ENCODE results near the gene ACSF3.
"Not testable (repeated sequence)": the region's sequence is repeated elsewhere in the genome, so short reads cannot be mapped to it uniquely, and the experiment has no call there.

The ACSF3 gene

DNA sequence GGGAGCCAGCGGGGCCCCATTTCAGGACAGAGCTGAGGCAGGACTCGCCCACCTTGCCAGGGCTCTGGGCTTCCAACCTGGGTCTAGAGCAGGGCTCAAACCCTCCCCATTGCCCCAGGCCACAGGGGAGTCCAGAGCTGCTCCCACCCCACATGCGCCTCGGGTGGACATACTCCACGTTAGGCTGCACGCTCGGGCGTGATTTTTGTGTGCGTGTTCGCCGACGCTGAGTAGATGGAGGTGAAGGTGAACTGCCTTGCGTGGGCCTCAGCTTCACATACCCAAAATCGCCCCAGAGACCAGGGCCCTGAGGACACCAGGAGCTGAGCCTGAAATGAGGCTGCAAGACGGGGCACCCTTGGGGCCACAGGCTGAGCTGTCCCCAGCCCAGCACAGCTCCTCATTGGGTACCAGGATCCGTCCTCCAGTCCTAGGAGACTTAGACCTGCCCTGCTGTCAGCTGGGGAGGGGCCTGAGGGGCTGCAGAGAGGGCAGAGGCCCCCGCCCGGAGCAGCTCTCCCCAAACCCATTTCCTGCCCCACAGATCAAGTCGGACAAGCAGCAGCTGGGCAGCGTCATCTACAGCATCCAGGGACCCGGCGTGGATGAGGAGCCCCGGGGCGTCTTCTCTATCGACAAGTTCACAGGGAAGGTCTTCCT is 86.1 kb downstream of the ACSF3 start:
- DNase-seq, result no peak

DNA sequence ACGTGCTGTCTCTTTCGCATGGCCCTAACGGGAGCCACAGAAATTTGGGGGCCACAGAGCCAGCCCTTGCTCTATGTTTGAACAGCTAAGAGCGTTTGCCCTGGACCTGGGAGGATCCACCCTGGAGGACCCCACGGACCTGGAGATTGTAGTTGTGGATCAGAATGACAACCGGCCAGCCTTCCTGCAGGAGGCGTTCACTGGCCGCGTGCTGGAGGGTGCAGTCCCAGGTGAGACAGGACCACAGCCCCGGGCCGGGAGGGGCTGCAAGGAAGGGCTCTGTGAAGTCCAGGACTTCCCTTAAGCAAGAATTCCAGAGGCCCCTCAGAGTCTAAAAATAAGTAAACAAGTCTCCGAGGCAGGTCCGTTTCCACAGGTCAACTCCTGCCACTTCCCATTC is 89.8 kb downstream of the ACSF3 start:
- no peak for DNase-seq

DNA sequence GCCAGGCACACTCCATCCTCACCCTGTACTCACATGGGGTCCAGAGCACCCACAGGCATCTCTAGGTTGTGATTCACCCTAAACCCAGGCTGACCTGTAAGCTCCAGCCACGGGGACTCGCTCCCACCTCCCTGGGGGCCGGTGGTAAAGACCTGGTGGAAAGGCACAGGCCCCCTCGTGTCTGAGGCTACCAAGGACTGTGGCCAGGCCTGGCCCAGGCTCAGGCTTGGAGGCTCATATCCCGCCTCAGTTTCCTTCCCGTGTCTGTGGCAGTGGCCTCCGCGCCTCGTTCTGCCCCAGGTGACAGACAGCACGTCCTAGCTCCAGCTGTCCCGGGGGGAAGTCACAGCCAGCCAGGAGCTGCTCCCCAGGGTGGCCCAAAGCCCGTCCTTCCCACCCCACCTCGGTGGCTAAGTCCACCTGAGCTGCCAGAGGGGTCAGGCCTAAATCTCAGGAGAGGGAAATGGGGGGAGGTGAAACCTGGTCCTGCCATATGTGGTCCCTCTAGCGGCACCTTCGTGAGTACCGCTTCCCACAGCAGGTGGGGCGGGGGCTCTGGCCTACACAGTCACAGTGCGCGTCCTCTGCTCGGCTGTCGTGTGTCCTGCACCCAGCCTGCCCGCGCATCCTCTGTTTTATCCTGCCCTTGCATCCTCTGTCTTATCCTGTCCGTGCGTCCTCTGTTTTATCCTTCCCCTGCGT is 90.5 kb downstream of the ACSF3 start:
- no peak for DNase-seq

DNA sequence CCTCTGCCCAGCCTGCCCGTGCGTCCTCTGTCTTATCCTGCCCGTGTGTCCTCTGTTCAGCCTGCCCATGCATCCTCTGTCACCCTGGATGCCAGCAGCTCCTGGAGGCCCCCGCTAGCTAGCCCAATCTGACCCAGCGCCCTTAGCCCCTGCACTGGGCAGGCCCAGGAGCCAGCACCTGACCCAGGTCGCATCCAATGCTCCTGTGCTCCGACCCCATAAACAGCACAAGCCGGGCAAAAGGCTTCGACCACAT is 91.0 kb downstream of the ACSF3 start:
- DNase-seq, result no peak

DNA sequence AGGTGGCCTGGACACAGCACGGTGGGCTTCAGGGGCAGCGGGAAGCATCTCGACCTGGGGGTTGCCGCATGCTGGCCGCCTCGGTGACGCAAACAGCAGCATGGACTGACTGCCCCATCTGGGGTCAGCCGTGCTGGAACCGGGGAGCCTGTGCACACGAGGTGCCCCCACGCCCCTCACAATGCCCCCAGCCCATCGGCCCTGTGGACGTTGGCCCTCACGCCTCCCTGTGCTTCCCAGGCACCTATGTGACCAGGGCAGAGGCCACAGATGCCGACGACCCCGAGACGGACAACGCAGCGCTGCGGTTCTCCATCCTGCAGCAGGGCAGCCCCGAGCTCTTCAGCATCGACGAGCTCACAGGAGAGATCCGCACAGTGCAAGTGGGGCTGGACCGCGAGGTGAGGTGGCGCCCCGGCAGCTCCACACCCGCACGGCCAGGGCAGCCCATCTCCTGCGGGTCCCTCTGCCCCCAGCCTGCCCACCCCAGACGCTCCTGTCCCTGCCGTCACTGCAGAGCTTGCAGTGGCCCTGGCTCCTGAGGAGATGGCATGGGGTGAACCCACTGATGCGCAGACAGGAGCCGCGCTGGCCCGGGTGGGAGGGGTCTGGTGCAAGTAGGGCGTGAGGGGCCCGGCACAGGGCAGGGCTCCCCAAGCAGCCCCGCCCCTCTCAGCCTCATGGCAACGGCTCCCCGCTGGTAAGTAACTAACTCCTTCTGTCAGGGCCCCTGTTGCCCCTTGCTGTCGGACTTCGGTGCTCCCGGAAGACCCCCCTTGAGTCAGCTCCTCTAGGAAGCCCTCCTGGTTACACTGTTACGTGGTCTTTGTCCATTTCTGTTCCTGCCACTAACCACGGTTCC is 91.5 kb downstream of the ACSF3 start:
- no peak for DNase-seq

DNA sequence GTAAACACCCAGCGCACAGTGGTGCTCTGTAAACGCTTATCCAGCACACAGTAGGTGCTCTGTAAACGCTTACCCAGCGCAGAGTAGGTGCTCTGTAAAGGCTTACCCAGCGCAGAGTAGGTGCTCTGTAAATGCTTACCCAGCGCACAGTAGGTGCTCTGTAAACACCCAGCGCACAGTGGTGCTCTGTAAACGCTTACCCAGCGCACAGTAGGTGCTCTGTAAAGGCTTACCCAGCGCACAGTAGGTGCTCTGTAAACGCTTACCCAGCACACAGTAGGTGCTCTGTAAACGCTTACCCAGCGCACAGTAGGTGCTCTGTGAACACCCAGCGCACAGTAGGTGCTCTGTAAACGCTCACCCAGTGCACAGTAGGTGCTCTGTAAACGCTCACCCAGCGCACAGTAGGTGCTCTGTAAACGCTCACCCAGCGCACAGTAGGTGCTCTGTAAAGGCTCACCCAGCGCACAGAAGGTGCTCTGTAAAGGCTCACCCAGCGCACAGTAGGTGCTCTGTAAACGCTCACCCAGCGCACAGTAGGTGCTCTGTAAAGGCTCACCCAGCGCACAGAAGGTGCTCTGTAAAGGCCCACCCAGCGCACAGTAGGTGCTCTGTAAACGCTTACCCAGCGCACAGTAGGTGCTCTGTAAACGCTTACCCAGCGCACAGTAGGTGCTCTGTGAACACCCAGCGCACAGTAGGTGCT is 92.4 kb downstream of the ACSF3 start:
- not testable (repeated sequence) for DNase-seq

DNA sequence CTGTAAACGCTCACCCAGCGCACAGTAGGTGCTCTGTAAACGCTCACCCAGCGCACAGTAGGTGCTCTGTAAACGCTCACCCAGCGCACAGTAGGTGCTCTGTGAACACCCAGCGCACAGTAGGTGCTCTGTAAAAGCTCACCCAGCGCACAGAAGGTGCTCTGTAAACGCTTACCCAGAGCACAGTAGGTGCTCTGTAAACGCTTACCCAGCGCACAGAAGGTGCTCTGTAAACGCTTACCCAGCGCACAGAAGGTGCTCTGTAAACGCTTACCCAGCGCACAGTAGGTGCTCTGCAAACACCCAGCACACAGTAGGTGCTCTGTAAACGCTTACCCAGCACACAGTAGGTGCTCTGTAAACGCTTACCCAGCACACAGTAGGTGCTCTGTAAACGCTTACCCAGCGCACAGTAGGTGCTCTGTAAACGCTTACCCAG is 93.0 kb downstream of the ACSF3 start:
- DNase-seq, result not testable (repeated sequence)

DNA sequence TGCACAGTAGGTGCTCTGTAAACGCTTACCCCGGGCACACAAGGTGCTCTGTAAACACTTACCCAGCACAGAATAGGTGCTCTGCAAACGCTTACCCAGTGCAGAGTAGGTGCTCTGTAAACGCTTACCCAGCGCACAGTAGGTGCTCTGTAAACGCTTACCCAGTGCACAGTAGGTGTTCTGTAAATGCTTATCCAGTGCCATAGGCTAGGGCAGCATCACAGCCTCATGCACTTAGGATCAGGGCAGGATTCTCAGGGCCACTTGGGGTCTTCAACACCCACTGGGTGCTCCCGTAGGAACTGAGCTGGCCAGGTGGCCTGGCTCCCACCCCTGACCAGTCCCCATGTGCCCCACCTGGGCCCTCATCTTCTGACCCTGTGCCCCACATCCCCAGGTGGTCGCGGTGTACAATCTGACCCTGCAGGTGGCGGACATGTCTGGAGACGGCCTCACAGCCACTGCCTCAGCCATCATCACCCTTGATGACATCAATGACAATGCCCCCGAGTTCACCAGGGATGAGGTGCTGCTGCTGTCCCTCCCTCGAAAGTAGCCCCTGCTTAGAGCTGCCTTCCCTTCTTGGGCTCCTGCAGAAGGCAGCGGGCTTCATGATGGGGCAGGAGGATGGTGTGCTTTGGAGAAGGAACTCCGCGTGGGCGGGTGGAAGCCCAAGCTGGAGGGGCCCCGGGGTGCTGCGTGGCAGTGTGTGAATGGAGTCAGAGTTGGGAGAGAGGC is 93.5 kb downstream of the ACSF3 start:
- no peak for DNase-seq

DNA sequence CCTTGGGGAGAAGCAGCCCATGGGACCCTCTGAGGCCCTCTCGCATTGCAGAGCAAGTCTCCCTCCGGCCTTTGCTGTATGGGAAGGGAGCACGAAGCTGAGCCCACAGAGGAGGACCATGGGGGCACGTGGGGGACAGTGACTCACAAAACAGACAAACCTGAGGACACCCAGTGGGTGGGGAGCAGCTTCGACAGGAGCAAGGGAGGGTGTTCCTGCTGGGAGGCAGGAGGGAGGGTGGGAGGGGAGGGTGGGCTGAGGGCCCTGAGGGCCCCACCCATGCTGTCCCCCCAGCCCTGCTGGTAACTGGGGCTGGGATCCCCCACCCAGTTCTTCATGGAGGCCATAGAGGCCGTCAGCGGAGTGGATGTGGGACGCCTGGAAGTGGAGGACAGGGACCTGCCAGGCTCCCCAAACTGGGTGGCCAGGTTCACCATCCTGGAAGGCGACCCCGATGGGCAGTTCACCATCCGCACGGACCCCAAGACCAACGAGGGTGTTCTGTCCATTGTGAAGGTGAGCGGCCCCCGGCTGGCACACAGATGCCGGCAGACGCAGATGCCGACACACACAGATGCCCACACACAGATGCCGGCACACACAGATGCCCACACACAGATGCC is 94.2 kb downstream of the ACSF3 start:
- DNase-seq, result no peak

DNA sequence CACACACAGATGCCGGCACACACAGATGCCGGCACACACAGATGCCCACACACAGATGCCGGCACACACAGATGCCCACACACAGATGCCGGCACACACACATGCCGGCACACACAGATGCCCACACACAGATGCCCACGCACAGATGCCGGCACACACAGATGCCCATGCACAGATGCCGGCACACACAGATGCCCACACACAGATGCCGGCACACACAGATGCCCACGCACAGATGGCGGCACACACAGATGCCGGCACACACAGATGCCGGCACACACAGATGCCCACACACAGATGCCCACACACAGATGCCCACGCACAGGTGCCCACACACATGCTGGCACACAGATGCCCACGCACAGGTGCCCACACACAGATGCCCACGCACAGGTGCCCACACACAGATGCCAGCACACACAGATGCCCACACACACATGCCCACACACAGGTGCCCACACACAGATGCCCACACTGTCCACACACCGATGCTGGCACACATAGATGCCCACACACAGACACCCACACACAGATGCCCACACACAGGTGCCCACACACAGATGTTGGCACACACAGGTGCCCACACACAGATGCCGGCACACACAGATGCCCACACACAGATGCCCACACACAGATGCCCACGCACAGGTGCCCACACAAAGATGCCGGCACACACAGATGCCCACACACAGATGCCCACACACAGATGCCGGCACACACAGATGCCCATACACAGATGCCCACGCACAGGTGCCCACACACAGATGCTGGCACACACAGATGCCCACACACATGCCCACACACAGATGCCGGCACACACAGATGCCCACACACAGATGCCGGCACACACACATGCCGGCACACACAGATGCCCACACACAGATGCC is 95.1 kb downstream of the ACSF3 start:
- DNase-seq, result not testable (repeated sequence)

DNA sequence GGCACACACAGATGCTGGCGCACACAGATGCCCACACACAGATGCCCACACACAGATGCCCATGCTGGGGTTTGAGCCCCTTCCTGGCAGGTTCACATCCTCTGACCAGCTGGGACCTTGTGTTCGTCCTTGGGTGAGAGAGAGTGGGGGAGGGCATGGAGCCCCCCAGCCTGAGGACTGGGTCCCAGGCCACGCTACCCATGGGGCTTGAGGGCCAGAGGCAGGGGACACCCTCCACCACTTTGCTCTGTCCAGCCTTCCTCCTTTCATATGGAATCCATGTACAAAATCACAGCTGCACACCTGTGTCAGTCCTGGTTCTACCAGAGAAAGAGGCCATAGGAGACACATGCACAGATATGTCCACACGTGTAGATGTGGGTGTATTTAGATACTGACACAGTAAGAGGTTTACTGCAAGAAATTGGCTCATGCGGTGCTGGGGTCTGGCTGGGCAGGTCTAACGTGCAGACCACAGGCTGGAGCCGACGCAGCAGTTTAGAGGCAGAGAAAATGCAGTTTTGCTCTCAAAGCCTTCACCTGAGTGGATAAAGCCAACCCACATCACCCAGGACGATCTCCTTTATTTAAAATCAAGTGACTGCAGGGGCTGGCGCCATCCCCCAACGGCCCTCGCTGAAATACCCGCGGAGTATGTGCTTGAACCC is 95.8 kb downstream of the ACSF3 start:
- DNase-seq, result no peak

DNA sequence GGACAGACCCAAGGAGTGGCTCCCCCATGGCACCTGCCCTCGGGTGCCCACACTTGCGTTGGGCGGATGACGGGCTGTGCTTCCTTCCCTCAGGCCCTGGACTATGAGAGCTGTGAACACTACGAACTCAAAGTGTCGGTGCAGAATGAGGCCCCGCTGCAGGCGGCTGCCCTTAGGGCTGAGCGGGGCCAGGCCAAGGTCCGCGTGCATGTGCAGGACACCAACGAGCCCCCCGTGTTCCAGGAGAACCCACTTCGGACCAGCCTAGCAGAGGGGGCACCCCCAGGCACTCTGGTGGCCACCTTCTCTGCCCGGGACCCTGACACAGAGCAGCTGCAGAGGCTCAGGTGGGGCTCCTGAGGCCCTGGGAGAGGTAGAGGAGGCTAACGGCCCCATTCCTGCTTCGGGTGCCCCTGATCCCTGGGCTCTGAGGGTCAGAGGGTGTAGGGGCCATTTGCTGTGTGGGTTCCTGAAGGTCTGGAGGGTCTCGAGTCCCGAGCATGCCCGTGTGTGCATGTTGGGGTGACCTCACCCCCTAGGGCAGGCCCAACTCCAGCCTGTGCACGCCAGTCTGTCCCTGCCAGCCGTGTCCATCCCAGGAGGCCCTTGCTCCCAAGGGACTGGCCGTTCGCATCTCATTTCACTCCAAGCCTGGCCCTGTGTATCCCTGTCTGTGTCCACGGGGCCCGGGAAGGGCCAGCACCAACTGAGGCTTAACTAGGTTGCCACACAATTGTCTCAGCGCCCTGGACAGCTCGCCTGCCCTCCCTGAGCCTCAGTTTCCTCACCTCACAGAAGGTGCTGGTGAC is 96.7 kb downstream of the ACSF3 start:
- no peak for DNase-seq

DNA sequence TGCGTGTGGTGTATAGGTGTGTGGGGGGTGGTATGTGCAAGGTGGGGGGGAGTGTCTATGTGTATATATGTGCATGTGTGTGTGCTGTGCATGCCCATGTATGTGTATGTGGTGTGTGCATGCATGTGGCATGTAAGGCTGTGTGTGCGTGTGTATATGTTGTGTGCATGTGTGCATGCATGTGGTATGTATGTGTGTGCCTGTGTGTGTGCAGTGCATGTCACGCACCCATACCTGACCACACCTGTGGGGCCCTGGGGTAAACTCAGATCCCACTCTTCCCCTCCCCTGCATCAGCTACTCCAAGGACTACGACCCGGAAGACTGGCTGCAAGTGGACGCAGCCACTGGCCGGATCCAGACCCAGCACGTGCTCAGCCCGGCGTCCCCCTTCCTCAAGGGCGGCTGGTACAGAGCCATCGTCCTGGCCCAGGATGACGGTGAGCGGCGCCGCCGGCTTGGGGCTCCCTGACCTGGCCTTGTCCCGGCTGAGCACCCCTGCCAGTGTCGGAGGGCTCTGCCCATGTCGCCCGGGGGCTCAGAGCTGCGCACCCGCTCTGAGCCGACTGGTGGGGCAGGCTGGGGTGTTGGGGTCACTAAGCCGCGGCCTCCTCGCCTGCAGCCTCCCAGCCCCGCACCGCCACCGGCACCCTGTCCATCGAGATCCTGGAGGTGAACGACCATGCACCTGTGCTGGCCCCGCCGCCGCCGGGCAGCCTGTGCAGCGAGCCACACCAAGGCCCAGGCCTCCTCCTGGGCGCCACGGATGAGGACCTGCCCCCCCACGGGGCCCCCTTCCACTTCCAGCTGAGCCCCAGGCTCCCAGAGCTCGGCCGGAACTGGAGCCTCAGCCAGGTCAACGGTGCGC is 97.6 kb downstream of the ACSF3 start:
- DNase-seq, result no peak

DNA sequence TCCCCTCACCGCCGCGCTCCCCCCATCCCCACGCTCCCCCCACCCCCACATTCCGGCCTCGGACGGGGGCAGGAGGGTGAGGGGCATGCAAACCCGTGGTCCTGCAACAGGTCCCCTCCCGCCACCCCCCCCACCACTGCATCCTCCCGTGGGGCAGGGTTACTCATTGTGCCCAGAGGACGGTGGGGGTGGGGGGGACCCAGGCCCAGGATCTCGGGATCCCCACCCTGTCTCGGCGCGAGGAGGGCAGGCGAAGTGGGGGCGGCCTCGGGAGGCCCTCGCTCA is 98.2 kb downstream of the ACSF3 start:
- DNase-seq, result no peak

DNA sequence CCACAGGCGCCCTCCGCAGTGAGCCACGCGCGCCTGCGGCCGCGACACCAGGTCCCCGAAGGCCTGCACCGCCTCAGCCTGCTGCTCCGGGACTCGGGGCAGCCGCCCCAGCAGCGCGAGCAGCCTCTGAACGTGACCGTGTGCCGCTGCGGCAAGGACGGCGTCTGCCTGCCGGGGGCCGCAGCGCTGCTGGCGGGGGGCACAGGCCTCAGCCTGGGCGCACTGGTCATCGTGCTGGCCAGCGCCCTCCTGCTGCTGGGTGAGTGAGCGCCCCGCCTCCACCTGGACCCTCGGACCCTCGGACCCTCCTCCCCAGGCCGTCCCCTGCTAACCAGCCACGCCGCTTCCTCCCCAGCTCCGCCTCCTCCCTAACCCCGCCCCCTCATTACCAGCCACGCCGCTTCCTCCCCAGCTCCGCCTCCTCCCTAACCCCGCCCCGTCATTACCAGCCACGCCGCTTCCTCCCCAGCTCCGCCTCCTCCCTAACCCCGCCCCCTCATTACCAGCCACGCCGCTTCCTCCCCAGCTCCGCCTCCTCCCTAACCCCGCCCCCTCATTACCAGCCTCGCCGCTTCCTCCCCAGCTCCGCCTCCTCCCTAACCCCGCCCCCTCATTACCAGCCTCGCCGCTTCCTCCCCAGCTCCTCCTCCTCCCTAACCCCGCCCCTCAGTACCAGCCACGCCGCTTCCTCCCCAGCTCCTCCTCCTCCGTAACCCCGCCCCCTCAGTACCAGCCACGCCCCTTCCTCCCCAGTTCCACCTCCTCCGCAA is 98.7 kb downstream of the ACSF3 start:
- DNase-seq, result peak in 3 of 4 experiments; percentile 67 to 86 (median 81)

DNA sequence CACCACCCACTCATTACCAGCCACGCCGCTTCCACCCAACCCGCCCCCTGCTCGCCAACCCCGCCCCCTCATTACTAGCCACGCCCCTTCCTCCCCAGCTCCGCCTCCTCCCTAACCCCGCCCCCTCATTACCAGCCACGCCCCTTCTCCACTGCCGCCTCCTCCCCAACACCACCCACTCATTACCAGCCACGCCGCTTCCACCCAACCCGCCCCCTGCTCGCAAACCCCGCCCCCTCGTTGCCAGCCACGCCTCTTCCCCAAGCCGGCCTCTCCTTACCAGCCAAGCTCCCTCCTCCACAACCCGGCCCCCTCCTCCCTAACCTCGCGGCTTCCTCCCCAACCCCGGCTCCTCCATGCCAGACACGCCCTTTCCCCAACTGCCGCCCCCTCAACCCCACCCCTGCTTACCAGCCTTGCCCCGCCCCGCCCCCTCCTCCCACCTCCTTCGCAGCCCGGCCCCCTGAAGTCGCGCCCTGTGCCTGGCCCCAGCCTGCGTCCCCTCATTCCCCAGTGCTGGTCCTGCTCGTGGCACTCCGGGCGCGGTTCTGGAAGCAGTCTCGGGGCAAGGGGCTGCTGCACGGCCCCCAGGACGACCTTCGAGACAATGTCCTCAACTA is 99.4 kb downstream of the ACSF3 start:
- no peak for DNase-seq

DNA sequence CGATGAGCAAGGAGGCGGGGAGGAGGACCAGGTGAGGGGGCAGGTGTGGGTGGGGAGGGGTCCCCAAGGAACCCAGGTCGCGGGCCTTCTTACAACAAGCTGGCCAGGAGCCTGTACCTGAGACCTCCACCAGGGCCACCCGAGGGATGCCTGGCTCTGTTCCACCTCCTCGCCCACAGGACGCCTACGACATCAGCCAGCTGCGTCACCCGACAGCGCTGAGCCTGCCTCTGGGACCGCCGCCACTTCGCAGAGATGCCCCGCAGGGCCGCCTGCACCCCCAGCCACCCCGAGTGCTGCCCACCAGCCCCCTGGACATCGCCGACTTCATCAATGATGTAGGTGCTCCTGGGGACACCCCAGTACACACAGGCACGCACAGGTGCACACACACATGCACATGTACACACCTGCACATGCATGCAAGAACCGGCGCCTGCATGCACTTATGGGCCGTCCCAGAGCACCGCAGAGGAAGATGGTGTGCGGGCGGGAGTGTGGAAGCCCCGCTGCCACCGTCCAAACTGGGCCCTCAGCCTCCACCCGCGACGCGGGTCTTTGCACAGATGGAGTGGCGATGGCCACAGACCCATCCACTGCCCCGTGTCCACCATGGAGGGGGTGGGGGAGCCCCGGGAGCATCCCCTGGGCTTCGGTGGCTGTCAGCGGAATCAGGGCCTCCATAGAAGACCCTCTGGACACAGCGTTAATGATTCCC is 100.1 kb downstream of the ACSF3 start:
- no peak for DNase-seq
